ENCODE measurements around the gene ZNF407. TPM values are rescaled to one million over a fixed set of nuclear protein-coding genes. Genes with fewer than 3 reads are reported as not detected.

Gene ZNF407
- total RNA-seq, 1 experiment from 2014 or later: 7.6 TPM

- no peak for ATAC-seq
- BruUV-seq (replicated peaks): no TSS peak
- Histone ChIP-seq H3K27ac (ENCODE audit: low read depth, low read length) (no peak overlapping the region), H4K20me1 (ENCODE audit: insufficient read depth) (no peaks in the 10 kb centered on the region), H3K4me2 (ENCODE audit: low read length) (no peak overlapping the region), H3K9me2 (ENCODE audit: insufficient read depth) (no peaks in the 10 kb centered on the region), H3K4me1 (ENCODE audit: control insufficient read depth in 1 of 2, insufficient read depth in 2 of 2, low read length in 2 of 2) (no peaks in the 10 kb centered on the region), H3K27me3 (ENCODE audit: insufficient read depth, low read length) (no peaks in the 10 kb centered on the region), H3K4me3 (replicated peaks in 1 of 2; ENCODE audit: low read depth in 1 of 2, low read length in 2 of 2) (no peak overlapping the region), H3K36me3 (ENCODE audit: control insufficient read depth in 1 of 2, insufficient read depth in 2 of 2, low read length in 2 of 2) (no peaks in the 10 kb centered on the region), H2AFZ (ENCODE audit: low read depth, low read length, poor library complexity, severe bottlenecking) (no peak overlapping the region), H3K9me3 (ENCODE audit: control insufficient read depth in 1 of 2, insufficient read depth in 1 of 2, low read depth in 1 of 2, low read length in 2 of 2) (peaks cover 7 to 19% of the 10 kb centered on the region in 2 experiments; a peak in 3 of 4 replicates), H3K9ac (ENCODE audit: low read length) (no peak overlapping the region), H3K79me2 (ENCODE audit: insufficient read depth, low read length) (no peaks in the 10 kb centered on the region)
- ChIA-PET RAD21 (ENCODE audit: low non-redundant PET in 1 of 2, low total read pairs in 2 of 2, uncharacterized antibody in 2 of 2, unreplicated experiment in 2 of 2) (no interaction called here), CTCF (no interaction called here), POLR2A (no interaction called here)
- no peak for DNase-seq (ENCODE audit: low read depth, low spot score)
- intact Hi-C loops (cut with micrococcal nuclease): no loop called here
- TF ChIP-seq RAD21 (IDR thresholded peaks at IDR 0.05; ENCODE audit: low read depth) (no peak), EZH2 (IDR thresholded peaks at IDR 0.05) (no peak), EZH2phosphoT487 (IDR thresholded peaks at IDR 0.05; ENCODE audit: borderline replicate concordance) (no peak), EGR1 (IDR thresholded peaks at IDR 0.05; ENCODE audit: low read depth) (no peak), SIN3A (IDR thresholded peaks at IDR 0.05; ENCODE audit: low read depth) (no peak), MAX (IDR thresholded peaks at IDR 0.05) (no peak), CEBPB (IDR thresholded peaks at IDR 0.05; ENCODE audit: low read depth) (no peak), SP1 (IDR thresholded peaks at IDR 0.05; ENCODE audit: low read depth) (no peak), YY1 (IDR thresholded peaks at IDR 0.05; ENCODE audit: extremely low read depth, insufficient replicate concordance, low read depth, low read length) (no peak), POLR2AphosphoS5 (IDR thresholded peaks at IDR 0.05; ENCODE audit: low read depth, low read length) (no peak), FOSL1 (IDR thresholded peaks at IDR 0.05; ENCODE audit: low read depth) (no peak), ZFX (IDR thresholded peaks at IDR 0.05) (no peak), ELF1 (IDR thresholded peaks at IDR 0.05; ENCODE audit: borderline replicate concordance, low read depth) (no peak), TCF7L2 (IDR thresholded peaks at IDR 0.05; ENCODE audit: borderline replicate concordance, extremely low read depth, insufficient read depth, insufficient read length) (no peak)
- TF ChIP-seq, protein P1, sequence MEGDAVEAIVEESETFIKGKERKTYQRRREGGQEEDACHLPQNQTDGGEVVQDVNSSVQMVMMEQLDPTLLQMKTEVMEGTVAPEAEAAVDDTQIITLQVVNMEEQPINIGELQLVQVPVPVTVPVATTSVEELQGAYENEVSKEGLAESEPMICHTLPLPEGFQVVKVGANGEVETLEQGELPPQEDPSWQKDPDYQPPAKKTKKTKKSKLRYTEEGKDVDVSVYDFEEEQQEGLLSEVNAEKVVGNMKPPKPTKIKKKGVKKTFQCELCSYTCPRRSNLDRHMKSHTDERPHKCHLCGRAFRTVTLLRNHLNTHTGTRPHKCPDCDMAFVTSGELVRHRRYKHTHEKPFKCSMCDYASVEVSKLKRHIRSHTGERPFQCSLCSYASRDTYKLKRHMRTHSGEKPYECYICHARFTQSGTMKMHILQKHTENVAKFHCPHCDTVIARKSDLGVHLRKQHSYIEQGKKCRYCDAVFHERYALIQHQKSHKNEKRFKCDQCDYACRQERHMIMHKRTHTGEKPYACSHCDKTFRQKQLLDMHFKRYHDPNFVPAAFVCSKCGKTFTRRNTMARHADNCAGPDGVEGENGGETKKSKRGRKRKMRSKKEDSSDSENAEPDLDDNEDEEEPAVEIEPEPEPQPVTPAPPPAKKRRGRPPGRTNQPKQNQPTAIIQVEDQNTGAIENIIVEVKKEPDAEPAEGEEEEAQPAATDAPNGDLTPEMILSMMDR (IDR thresholded peaks at IDR 0.05 in 2 of 3, conservative IDR thresholded peaks at IDR 0.05 in 1 of 3; ENCODE audit: borderline replicate concordance in 1 of 3, insufficient read depth in 1 of 3, low read depth in 2 of 3, low read length in 2 of 3): no peak
Observed at GRCh38 chr18:75081486-75081885, 483.8 kb downstream of the ZNF407 start.
